HG03442 (cell line): ENCODE results near the gene MEGF8.

ENCODE experiments used
- ATAC-seq: cut with Tn5 transposase; IDR thresholded peaks from one replicate; pipeline ENCODE4 v1.9.1; 2021; ENCODE audit warnings: mild to moderate bottlenecking, moderate library complexity; ENCODE audit not compliant: unreplicated experiment

MEGF8 gene

DNA sequence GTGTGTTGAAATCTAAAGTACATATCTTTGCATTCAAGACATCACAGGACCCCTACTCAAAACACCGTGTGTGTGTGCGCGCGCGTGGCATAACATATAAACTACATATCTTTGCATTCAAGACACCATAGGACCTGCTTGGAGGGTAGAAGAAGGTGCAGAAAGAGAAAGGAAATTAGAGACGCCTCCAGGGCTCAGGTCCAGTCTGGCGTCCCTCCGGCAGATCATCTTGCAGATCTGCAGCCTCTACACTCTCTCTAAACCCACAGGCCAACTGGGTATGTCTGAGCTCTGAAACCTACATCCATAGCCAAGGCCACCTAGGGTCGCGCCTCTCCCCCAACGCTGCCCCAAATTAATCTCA is 22.4 kb upstream of the MEGF8 start:
- no peak for ATAC-seq

DNA sequence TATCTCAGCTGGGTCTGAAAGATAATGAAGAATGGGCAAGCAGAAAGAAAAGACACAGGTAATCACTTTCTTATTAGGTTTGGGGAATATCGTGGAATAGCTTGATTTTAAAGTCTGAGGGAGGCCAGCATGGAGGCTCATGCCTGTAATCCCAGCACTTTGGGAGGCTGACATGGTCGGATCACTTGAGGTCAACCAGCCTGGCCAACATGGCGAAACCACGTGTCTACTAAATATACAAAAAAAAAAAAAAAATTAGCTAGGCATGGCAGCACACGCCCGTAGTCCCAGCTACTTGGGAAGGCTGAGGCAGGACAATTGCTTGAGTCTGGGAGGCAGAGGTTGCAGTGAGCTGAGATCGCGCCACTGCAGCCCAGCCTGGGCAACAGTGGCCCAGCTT is 21.6 kb upstream of the MEGF8 start:
- ATAC-seq = no peak

DNA sequence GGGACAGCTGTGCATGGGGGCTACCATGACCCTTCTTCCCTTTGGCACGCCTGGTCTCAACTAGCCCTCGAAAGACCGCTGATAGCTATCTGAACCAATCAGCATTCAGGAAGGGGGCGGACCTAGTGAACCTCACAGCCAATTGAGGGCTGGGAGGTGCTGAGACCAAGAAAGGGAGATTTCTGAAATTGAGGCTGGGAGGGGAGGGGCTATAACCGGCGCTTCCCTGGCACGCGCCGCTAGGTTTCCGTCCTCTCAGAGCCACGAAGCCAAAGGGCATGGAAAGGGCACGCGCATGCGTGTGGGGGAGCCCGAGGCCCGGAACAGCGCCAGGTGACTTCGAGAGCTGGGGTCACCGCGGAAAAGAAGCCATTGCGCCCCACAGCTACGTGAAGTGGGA is 18.8 kb upstream of the MEGF8 start:
- ATAC-seq = no peak

DNA sequence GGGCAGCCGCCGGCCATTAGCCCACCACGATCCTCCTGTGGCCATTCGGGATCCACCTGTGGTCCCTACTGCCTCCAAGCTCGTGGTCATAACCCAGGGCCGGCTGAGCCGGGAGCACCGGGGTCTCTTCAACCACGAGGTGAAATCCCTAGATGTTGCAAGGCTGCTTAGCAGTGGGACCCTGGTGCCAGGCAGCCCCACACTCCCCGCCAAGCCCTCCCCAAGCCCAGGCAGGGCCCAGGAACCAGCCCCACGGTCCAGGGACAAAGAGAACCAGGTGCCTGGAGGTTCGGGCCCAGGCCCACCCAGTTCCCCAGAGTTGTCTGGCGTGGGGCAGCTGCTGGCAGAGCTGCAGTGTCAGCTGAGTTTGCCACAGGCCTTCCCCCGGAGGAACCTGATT is 15.7 kb upstream of the MEGF8 start:
- ATAC-seq = no peak

DNA sequence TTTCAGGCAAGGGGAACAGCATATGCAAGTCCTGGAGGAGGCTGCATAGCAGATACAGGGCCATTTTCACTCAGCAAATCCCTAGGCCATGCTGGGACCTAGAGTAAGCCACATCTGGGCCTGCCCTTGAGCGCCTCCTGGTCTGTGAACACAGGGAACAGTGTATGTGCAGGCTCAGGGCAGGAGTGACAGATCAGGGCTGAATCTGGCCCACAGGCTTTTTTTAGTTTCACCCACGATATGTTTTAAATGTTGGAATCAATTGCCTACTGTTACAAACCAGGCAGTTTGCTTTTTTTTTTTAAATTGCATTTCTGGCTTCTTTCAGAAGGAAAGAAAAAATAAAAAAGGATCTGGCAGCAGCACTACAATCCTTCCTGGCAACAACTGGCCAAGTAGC is 13.8 kb upstream of the MEGF8 start:
- no peak for ATAC-seq

DNA sequence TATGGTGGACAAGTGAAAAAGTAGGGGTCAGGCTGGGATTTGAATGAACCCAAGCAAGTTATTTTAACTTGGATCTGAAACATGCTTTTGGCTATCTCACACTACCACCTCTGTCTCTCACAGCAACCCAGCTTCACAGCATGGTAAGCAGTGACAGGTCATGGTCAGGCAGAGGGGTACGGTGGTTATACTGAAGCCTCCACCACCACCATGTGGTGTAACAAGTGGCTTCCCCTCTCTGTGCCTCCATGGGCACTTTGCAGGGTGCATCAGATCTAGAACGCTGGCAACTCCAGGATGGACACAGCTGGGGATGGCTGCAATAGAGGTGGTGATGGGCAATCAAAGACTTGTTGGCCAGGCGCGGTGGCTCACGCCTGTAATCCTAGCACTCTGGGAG is 13.1 kb upstream of the MEGF8 start:
- ATAC-seq = no peak

DNA sequence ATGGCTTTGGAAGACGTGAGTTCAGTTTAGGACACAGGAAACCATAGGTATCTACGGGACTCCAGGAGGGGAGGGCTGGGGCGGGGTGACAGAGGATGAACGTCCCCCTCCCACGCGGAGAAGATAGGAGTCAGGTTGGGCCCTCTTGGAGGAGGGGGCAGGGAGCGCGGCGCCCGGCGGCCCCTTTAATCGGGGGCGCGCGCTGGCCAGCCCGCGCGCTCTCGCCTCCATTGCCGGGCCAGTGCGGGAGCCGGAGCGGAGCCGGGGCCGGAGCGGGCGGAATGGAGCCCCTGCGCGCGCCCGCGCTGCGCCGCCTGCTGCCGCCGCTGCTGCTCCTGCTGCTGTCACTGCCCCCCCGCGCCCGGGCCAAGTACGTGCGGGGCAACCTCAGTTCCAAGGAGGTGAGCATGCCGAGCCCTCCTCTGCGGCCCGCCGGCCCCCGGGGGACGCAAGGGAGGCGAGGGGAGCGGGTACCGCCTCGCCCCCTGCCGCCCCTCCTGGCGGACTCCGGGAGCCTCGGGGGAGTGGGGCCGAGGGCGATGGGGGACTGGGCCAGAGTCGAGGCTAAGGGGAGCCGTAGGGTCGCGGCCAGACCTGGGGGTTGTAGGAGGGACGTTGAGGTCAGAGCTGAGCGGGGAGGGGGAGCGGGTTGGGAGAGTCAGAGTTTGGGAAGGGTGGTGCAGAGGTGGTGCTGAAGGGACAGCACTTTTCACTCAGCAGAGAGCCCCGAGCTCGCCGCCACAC is 12.2 kb upstream of the MEGF8 start, which contains the start of gene TMEM145:
TMEM145 (plus strand) TSS at position 214 of the 744 bp plus-strand sequence; CDS start at position 282, 68 bp downstream.
- no peak for ATAC-seq

DNA sequence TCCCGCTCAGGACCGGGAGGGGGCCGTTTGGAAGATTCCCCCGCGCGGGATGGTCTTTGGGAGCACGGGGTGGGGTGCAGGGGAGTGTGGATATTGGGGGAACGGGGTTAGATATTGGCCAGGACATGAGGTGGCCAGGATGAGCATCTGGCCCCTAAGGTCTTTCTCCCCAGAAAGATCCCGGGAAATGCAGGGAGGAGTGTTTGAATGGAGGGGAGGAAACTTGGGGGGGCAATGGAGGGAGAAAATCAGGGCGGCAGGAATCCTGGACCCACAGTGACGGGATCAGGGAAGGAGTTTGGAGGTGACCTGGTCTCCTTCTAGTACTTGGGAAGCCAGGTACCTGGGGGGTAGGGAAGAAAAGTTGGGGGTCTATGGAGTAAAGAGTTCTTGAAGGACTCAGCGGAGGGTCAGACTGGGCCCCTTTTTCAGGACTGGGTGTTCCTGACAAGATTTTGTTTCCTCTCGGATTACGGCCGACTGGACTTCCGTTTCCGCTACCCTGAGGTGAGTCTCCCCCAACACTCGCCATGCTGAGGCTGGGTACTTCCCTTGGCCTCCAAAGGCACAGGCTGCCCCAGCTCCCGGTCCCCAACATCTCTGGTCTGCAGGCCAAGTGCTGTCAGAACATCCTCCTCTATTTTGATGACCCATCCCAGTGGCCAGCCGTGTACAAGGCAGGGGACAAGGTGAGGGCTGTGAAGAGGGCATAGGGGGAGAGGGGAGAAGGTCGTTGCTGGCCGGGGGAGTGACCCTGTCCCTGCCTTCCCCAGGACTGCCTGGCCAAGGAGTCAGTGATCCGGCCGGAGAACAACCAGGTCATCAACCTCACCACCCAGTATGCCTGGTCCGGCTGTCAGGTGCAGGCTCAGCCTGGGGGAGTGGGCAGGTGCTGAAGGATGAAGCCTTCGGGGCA is 11.3 kb upstream of the MEGF8 start:
- ATAC-seq = no peak

DNA sequence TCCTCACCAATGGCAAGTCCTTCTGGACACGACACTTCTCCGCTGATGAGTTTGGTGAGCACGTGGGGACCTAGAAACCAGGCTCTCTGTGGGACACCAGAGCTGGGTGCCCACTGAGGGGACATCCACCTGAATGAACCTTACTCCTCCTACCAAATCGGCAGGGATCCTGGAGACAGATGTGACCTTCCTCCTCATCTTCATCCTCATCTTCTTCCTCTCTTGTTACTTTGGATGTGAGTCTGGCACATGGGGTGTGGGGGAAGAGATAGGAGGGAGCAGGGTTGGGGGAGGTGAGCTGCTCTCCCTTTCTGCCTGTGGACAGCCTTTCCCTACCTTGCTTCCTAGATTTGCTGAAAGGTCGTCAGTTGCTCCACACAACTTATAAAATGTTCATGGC is 10.4 kb upstream of the MEGF8 start:
- no peak for ATAC-seq

DNA sequence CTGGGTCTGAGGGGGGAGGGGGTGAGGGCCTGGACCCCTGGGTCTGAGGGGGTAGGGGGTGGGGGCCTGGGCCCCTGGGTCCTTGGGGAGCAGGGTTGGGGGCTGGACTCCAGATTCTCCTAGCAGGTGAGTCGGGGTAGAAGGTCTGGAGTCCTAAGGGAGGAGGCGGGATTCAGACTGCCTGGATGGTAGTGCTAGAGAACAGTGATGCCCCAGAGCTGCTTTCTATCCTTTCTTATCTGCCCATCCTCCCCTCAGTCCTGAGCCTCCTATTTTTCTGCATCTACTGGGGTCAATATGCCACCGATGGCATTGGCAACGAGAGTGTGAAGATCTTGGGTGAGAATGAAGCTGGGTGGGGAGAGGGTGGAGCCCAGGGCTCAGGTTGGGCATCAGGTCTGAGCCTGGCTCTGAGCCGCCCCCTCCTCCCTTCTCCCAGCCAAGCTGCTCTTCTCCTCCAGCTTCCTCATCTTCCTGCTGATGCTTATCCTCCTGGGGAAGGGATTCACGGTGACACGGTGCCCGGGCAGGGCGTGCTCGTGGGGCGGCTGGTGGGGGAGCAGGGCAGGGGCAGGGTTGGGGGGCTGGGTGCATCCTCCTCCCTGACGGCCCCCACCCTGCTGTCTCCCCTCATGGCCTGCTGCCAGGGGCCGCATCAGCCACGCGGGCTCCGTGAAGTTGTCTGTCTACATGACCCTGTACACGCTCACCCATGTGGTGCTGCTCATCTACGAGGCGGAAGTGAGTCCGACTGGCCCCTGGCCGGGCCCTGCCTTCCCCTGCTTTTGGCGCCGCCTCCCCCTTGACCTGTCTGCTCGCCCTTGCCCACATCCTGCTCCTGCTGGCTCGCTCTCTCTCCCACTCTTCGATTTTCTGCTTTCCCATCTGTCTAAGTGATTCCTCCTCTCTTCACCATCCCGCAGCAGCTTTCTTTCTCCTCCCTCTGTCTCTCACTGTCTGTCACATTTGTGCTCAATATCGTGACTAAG is 8.9 kb upstream of the MEGF8 start:
- ATAC-seq = no peak

DNA sequence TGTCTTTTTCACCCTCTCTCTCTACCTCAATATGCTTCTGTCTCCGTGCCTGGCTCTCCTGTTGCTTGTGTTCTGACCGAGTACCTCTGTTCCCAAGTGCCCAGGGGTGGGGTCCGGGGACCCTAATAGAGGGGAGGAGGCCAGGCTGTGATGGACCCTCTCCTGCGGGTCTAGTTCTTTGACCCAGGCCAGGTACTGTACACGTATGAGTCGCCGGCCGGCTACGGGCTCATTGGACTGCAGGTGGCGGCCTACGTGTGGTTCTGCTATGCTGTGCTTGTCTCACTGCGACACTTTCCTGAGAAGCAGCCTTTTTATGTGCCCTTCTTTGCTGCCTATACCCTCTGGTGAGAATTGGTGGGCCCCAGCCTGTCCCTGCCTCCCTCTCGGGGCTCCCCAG is 7.9 kb upstream of the MEGF8 start:
- ATAC-seq = no peak

DNA sequence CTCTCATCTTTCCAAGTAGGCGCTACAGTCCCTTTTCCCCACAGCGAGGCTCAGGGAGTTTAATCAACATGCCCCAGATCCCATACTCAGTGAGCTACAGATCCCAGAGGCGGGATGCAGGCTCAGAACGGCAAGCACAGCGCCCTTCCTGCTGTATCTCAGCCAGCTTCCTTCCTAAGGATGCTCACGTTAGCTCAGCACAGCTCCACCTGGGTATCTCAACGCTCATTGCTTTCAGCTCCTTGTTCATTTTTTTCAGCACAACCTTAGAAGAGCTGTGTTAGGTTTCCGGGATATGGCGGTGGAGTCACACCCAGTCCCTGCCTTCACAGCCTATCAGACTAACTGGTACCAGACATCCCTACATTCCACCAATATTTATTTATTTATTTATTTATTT is 3.1 kb upstream of the MEGF8 start:
- no peak for ATAC-seq

DNA sequence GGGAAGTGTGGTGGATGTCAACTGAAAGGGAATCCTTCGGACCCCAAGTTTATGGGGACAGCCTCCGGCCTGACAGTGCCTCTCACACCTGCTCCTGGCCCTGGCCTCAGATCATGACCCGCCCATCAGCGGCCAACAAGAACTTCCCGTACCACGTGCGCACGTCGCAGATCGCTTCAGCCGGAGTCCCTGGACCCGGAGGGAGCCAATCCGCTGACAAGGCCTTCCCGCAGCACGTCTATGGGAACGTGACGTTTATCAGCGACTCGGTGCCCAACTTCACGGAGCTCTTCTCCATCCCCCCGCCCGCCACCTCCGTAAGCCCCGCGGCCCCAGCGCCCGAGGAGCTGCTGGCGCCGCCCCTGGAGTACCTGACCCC is 2.0 kb upstream of the MEGF8 start:
- no peak for ATAC-seq

DNA sequence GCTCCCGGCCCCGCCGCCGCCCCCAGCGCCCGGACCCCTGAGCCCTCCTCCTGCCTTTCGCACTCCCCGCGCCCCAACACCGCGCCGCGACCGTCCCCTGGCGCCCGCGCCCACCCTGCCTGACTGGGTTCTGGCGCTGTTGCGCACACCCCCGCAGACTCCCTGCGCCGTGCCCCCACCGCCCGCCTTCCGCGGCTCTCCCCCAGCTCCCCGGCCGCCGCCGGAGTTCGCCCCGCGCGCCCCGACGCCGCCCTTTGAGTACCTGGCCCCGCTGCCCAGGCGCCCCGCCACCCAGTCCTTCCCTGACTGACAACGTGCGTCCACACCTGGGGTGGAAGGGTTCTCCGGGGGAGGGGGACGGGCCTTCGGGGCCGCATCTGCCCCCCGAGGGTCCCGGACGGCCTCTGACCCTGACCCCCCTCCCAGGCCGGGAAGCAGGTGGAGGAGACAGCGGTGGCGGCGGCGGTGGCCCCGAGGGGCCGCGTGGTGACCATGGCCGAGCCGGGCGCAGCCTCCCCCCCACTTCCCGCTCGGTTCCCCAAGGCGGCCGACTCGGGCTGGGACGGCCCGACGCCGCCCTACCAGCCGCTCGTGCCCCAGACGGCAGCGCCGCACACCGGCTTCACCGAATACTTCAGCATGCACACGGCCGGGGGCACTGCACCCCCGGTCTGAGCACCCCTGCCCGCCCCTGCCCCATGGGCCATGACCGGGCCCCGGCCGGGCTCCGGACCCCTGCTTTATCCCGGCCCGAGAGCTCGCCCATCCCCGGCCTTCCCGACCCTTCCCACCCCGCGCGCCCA is 1.4 kb upstream of the MEGF8 start:
- no peak for ATAC-seq

DNA sequence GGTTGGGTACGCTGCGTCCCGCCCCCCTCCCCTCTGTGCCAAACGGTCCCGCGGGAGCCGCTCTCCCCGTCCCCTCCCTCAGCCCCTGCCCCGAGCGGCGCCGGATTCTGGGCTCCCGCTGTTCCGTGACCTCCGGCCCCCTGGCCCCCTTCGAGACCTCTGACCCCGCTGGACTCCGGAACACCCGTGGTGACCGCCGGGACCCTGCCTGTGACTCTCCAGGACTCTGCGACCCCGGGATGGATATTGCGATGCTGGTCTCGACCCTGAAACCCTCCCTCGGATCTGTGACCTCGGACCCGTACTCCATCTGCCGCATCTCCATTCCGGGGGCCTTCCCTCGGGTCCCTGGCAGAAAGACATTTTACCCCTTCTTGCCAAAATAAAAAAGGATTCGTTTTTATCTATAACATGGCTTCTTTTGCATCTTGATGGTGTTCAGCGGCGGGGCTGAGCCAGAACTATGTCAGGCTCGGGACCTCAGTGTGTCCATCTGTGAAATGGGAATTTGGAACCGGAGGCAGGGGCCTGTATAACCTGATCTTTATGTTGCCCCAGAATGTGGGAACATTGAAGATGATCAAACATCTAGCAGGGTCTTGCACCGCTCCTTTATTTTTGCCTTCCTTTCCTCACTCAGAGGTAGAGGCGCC is 654 bp upstream of the MEGF8 start:
- ATAC-seq = no peak

DNA sequence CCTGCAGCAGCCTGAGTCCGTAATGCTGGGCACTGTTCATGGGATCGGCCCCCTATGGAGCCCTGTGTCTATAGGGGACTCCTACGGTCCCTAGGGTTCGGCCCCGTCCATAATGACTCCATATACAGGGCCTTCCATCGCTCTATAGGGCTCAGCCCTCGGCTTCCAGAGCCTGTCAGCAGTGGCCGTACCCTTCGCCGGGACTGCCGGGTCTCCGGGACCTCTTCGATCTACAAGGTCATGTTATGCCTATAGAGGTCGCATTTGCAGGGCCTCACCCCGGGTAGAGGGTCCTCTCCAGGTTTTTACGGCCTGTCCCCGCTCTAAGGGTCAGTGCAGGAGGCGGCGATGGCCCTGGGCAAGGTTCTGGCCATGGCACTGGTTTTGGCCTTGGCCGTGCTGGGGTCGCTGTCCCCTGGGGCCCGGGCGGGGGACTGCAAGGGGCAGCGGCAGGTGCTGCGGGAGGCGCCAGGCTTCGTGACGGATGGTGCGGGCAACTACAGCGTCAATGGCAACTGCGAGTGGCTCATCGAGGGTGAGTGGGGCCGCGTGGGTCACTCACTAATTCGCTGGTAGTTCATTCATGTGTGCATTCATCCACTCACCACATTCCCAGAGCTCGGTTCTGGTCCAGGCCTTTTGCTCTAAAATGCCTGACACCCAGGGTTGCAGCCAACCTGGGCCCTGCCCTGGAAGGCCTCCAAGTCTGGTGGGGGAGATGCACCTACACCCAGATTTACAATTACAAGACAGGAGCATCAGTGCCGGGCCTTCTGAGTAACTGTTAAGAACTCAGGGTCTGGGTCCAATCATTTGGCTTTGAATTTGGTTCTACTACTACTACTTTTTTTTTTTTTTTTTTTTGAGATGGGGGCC is 699 bp downstream of the MEGF8 start:
- ATAC-seq = peak; percentile 13

DNA sequence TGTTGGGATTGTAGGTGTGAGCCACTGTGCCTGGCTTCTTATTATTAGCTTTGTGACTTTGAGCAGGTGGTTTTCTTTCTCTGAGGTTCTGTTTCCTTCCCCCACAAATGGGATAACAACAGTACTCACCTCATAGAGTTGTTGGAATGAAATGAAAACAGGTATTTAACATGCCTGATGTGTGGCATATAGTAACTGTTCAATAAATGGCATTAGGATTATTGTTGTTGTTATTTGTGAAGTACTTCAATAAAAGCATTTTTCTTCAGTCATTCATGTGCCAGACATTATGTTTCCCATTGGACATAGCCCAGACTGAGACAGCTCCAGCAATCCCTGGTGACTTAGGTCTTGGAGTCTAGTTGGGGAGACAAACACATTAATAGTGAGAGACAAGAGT is 1.5 kb downstream of the MEGF8 start:
- no peak for ATAC-seq

DNA sequence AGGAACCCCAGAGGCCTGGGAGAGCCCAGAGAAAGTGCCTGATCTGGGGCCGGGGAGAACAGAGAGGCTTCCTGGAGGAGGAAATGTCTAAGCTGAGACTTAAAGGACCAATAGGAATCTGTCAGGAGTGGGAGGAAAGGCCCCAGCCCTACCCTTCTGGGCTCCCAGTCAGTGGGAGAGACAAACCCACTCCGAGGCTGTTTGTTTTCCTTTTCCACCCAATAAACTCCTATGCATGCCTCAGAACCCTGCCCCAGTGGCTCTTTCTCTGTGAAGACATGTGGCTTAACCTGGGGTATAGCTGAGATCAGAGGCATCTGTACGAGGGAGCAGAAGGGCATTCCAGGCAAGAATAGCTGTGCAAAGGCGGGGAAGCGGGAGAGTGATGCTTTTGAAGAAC is 1.9 kb downstream of the MEGF8 start:
- no peak for ATAC-seq

DNA sequence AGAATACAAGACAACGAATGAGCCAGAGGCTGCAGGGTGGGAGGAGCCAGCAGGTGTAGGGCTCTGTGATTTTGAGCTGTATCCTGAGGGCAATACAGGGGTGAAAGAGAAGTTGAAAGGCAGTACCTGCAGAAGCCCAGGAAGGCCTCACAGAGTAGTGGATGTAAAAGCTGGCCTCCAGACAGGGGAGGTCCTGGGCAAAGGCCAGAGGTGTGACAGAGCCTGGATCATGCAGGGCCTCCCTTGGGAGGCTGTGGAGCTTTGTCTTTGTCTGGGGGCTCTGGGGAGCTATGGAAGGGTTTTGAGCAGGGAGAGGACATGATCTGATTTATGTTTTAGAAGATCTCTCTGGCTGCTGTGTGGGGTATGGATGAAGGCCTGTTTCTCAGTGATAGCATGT is 2.7 kb downstream of the MEGF8 start:
- no peak for ATAC-seq
